OCI-LY1 (cell line): ENCODE results near the gene ZSWIM9.

Experiments
- H2AFZ ChIP-seq: fragments of 200-600 bp; sonication (generic), shearing (Covaris generic); 2 replicates; pipeline ENCODE4 v1.6.0; 2014; ENCODE audit warnings: antibody characterized with exemption, mild to moderate bottlenecking, low read length
- H3F3A ChIP-seq: fragments of 200-600 bp; sonication (generic), shearing (Covaris generic); 2 replicates; pipeline ENCODE4 v1.6.0; 2014; ENCODE audit warnings: mild to moderate bottlenecking, antibody characterized with exemption, low read length, moderate library complexity; ENCODE audit not compliant: insufficient read depth
- H3K27ac ChIP-seq: fragments of 200-600 bp; sonication (generic); 2 replicates; pipeline ENCODE4 v1.5.1; 2014; ENCODE audit warnings: low read length, mixed run types, mild to moderate bottlenecking, low read depth; ENCODE audit not compliant: poor library complexity, severe bottlenecking
- H3K27me3 ChIP-seq: fragments of 200-600 bp; sonication (generic); 2 replicates; pipeline ENCODE4 v1.6.0; 2014; ENCODE audit warnings: antibody characterized with exemption, mild to moderate bottlenecking, low read length, moderate library complexity; ENCODE audit not compliant: insufficient read depth
- H3K36me3 ChIP-seq: fragments of 200-600 bp; sonication (generic); 2 replicates; pipeline ENCODE4 v1.6.1; 2014; ENCODE audit warnings: mild to moderate bottlenecking, antibody characterized with exemption, low read length, moderate library complexity, mixed read lengths; ENCODE audit not compliant: insufficient read depth
- H3K4me1 ChIP-seq: fragments of 200-600 bp; sonication (generic); 2 replicates; pipeline ENCODE4 v1.5.1; 2014; ENCODE audit warnings: mild to moderate bottlenecking, low read length, moderate library complexity; ENCODE audit not compliant: insufficient read depth, severe bottlenecking
- H3K4me2 ChIP-seq: fragments of 200-600 bp; sonication (generic), shearing (Covaris generic); 2 replicates; pipeline ENCODE4 v1.6.1; 2014; ENCODE audit warnings: low read length
- H3K4me3 ChIP-seq: fragments of 200-600 bp; sonication (generic); 2 replicates; pipeline ENCODE4 v1.5.1; 2014; ENCODE audit warnings: low read length, low read depth, mild to moderate bottlenecking, mixed read lengths; ENCODE audit not compliant: poor library complexity, severe bottlenecking
- H3K79me2 ChIP-seq: fragments of 200-600 bp; shearing (Covaris generic); 2 replicates; pipeline ENCODE4 v1.6.1; 2016; ENCODE audit warnings: mixed run types, low read length, mixed read lengths; ENCODE audit not compliant: insufficient read depth
- H3K9ac ChIP-seq: fragments of 200-600 bp; sonication (generic), shearing (Covaris generic); 2 replicates; pipeline ENCODE4 v1.6.1; 2014; ENCODE audit warnings: mild to moderate bottlenecking, low read length, mixed read lengths
- H3K9me2 ChIP-seq: fragments of 200-600 bp; sonication (generic), shearing (Covaris generic); 2 replicates; pipeline ENCODE4 v1.6.1; 2014; ENCODE audit warnings: low read depth, mild to moderate bottlenecking, low read length, mixed read lengths
- H3K9me3 ChIP-seq: fragments of 200-600 bp; shearing (Covaris generic); 2 replicates; pipeline ENCODE4 v1.6.1; 2014; ENCODE audit warnings: low read length, mixed read lengths
- H4K20me1 ChIP-seq: fragments of 200-600 bp; sonication (generic), shearing (Covaris generic); 2 replicates; pipeline ENCODE4 v1.6.0; 2016; ENCODE audit warnings: mild to moderate bottlenecking, low read length; ENCODE audit not compliant: insufficient read depth
- EZH2 ChIP-seq: fragments of 200-600 bp; sonication (generic), shearing (Covaris generic); IDR thresholded peaks from 2 replicates; pipeline ENCODE4 v1.8.0; 2017; ENCODE audit warnings: borderline replicate concordance, mixed run types, mild to moderate bottlenecking, antibody characterized with exemption, low read length, moderate library complexity, mixed read lengths
- TF ChIP-seq, protein P1 (sequence below): fragments of 200-600 bp; sonication (generic), shearing (Covaris generic); IDR thresholded peaks from 2 replicates; pipeline ENCODE4 v1.5.1; 2017; ENCODE audit warnings: mild to moderate bottlenecking, antibody characterized with exemption, low read length, moderate library complexity, mixed read lengths

Gene ZSWIM9

DNA sequence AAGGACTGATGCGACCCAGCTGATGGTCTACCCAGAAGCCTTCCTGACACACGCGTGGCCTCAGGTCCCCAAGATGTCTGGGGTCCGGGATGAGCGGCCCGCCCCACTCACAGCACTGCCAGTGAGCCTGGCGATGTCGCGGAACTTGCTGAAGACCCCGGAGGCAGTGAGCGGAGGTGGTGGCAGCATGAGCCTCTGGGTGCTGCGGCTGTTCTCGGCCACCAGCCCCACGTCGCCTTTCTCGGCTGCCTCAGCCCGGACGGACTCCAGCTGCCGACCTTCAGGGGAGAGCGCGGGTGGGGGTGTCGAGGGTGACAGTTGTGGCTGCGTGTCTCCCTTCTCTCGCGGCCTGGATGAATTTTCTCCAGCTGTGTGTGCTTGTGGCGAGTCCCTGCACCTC, 33.1 kb upstream of the ZSWIM9 start:
- H3K36me3 ChIP-seq, result peaks cover 38% of the 10 kb centered on the region
- H3K27me3 ChIP-seq, result no peaks in the 10 kb centered on the region
- H3K9ac ChIP-seq, result no peak overlapping the region
- no peaks in the 10 kb centered on the region for H3K9me3 ChIP-seq
- H3F3A ChIP-seq, result no peaks in the 10 kb centered on the region
- no peaks in the 10 kb centered on the region for H3K79me2 ChIP-seq
- H3K4me2 ChIP-seq, result no peak overlapping the region
- H3K9me2 ChIP-seq, result no peaks in the 10 kb centered on the region
- H3K4me3 ChIP-seq, result no peak overlapping the region
- no peaks in the 10 kb centered on the region for H4K20me1 ChIP-seq
- TF ChIP-seq, protein P1, sequence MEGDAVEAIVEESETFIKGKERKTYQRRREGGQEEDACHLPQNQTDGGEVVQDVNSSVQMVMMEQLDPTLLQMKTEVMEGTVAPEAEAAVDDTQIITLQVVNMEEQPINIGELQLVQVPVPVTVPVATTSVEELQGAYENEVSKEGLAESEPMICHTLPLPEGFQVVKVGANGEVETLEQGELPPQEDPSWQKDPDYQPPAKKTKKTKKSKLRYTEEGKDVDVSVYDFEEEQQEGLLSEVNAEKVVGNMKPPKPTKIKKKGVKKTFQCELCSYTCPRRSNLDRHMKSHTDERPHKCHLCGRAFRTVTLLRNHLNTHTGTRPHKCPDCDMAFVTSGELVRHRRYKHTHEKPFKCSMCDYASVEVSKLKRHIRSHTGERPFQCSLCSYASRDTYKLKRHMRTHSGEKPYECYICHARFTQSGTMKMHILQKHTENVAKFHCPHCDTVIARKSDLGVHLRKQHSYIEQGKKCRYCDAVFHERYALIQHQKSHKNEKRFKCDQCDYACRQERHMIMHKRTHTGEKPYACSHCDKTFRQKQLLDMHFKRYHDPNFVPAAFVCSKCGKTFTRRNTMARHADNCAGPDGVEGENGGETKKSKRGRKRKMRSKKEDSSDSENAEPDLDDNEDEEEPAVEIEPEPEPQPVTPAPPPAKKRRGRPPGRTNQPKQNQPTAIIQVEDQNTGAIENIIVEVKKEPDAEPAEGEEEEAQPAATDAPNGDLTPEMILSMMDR, result no peak
- TF ChIP-seq EZH2, result no peak
- no peaks in the 10 kb centered on the region for H3K4me1 ChIP-seq
- no peak overlapping the region for H3K27ac ChIP-seq
- no peak overlapping the region for H2AFZ ChIP-seq

DNA sequence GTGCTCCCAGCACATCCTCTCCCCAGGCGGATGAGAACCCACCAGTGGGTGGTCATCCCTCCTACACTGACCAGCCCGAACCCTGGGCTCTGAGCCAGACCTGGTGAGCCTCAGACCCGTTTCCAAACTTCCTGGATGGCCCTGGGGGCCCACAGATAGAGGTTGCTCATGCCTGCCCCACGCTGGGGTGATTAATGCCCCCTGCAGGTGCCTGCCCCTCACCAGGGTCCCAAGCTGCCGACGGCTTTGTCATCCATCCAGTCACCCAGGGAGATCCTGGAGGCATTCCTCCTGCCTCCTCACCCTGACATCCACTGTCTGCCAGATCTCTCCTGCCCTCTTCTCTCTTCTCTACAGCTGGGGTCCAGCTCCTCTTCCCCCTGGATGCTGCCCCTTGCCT, 31.4 kb upstream of the ZSWIM9 start:
- Histone ChIP-seq H3K9me3 (no peaks in the 10 kb centered on the region), H3F3A (no peaks in the 10 kb centered on the region), H3K9me2 (no peaks in the 10 kb centered on the region), H3K27me3 (no peaks in the 10 kb centered on the region), H3K4me1 (no peaks in the 10 kb centered on the region), H3K9ac (no peak overlapping the region), H3K79me2 (no peaks in the 10 kb centered on the region), H3K4me2 (no peak overlapping the region), H3K4me3 (no peak overlapping the region), H3K27ac (no peak overlapping the region), H2AFZ (no peak overlapping the region), H3K36me3 (peaks cover 43% of the 10 kb centered on the region), H4K20me1 (no peaks in the 10 kb centered on the region)
- TF ChIP-seq, protein P1, result no peak
- TF ChIP-seq EZH2, result no peak

DNA sequence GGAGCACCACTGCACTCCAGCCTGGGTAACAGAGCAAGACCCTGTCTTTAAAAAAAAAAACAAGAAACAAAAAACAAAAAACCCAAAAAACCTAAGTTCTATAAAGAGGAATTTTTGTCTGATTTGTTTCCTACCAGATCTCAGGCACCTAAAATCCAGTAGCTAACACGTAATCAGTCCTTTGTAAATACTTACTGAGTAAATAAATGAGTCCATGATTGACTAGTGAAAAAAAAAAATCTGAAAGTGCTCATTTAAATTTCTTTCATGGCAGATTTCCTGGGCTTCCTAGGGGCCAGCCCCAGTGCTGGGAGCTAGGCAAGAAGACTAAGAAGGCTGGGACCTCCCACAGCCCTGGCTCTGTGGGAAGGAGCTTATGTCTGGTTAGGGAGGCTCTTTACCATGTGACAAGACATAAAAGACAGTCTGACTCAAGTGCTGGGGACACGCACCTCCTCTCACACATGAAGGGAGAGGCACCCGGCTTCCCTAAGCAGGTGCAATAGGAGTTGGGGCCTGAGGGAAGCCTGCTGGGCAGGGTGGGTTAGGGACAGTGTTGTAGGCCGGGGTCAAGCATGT, 22.8 kb upstream of the ZSWIM9 start:
- Histone ChIP-seq H3K36me3 (peaks cover 82% of the 10 kb centered on the region), H2AFZ (no peak overlapping the region), H3K27ac (no peak overlapping the region), H3K4me1 (no peaks in the 10 kb centered on the region), H3K9me3 (no peaks in the 10 kb centered on the region), H3K4me2 (no peak overlapping the region), H4K20me1 (no peaks in the 10 kb centered on the region), H3K79me2 (no peaks in the 10 kb centered on the region), H3K4me3 (no peak overlapping the region), H3F3A (no peaks in the 10 kb centered on the region), H3K27me3 (no peaks in the 10 kb centered on the region), H3K9me2 (no peaks in the 10 kb centered on the region), H3K9ac (no peak overlapping the region)
- no peak for TF ChIP-seq EZH2
- TF ChIP-seq, protein P1, result no peak
